HG03342 (cell line): ENCODE results near the gene CHRNG.

Experiments used
- ATAC-seq: cut with Tn5 transposase; IDR thresholded peaks from one replicate; pipeline ENCODE4 v1.9.1; 2021; ENCODE audit warnings: mild to moderate bottlenecking, moderate library complexity; ENCODE audit not compliant: unreplicated experiment

The CHRNG gene

GRCh38 chr2:232505856-232506255, 33.6 kb upstream of the CHRNG start:
- no peak for ATAC-seq

- ATAC-seq: no peak
Observed at GRCh38 chr2:232506709-232507108, 32.8 kb upstream of the CHRNG start.

- ATAC-seq: no peak
Observed at GRCh38 chr2:232508251-232508650, 31.2 kb upstream of the CHRNG start.

- ATAC-seq: no peak
Observed at GRCh38 chr2:232511336-232511890, 28.1 kb upstream of the CHRNG start.

- no peak for ATAC-seq
Observed at GRCh38 chr2:232512602-232513001, 26.9 kb upstream of the CHRNG start.

- ATAC-seq: no peak
Observed at GRCh38 chr2:232513353-232513752, 26.1 kb upstream of the CHRNG start.

- no peak for ATAC-seq
Observed at GRCh38 chr2:232515639-232516038, 23.9 kb upstream of the CHRNG start.

- ATAC-seq: no peak
Observed at GRCh38 chr2:232516551-232516950, 22.9 kb upstream of the CHRNG start.

GRCh38 chr2:232518844-232519243, 20.6 kb upstream of the CHRNG start:
- ATAC-seq: no peak

GRCh38 chr2:232519581-232520438, 19.7 kb upstream of the CHRNG start, which contains the start of gene PRSS56:
Gene PRSS56 (plus strand): TSS chr2:232520388. CDS start chr2:232520599, 211 bp downstream.
- no peak for ATAC-seq

- ATAC-seq: no peak
Observed at GRCh38 chr2:232520489-232520888, 19.0 kb upstream of the CHRNG start.

- no peak for ATAC-seq
Observed at GRCh38 chr2:232521098-232521497, 18.4 kb upstream of the CHRNG start.

- ATAC-seq: no peak
Observed at GRCh38 chr2:232521959-232522622, 17.4 kb upstream of the CHRNG start.

GRCh38 chr2:232522623-232523401, 16.7 kb upstream of the CHRNG start:
- no peak for ATAC-seq

GRCh38 chr2:232523402-232523681, 16.1 kb upstream of the CHRNG start:
- no peak for ATAC-seq

- ATAC-seq: no peak
Observed at GRCh38 chr2:232523682-232524597, 15.6 kb upstream of the CHRNG start.

GRCh38 chr2:232524771-232525170, 14.7 kb upstream of the CHRNG start:
- ATAC-seq: no peak

GRCh38 chr2:232525199-232525598, 14.3 kb upstream of the CHRNG start:
- ATAC-seq: no peak

- no peak for ATAC-seq
Observed at GRCh38 chr2:232525791-232526371, 13.6 kb upstream of the CHRNG start, which contains the start of gene CHRND. Gene CHRND (plus strand): TSS chr2:232526160. CDS start chr2:232526216, 56 bp downstream.
